IMR-90 (cell line): Measurements from ENCODE around the gene FARSB. TPM values are rescaled to one million over a fixed set of nuclear protein-coding genes. Genes with fewer than 3 reads are reported as not detected.
A peak's percentile ranks its signal among the peaks of the same experiment; 100 is the strongest.

Experiments used
- ATAC-seq: fragments of 200-7000 bp; cut with Tn5 transposase; 2 replicates; pipeline ENCODE4 v1.9.1; 2020; ENCODE audit warnings: low read depth, mild to moderate bottlenecking, moderate library complexity
- BruUV-seq: library from RNA; stranded (reverse); fragments of 400-500 nt; replicated peaks from 2 replicates; lab custom pipeline; 2021; lab: Mats Ljungman, UMichigan
- CTCF ChIA-PET: fragments of 300-600 bp; formaldehyde crosslinking; extraction: SDS; loops from one replicate; lab custom pipeline; 2021; ENCODE audit warnings: antibody characterized with exemption; lab: Yijun Ruan, JAX
- POLR2A ChIA-PET: fragments of 300-600 bp; sonication (Branson Sonifier 250); formaldehyde crosslinking; loops from one replicate; lab custom pipeline; 2022; ENCODE audit warnings: antibody characterized with exemption; ENCODE audit not compliant: unreplicated experiment; lab: Charles Lee
- DNase-seq: peaks from one replicate; pipeline ENCODE4 v3.0.0; 2013
- H2AFZ ChIP-seq: replicated peaks from 2 replicates; pipeline ENCODE3; 2013; ENCODE audit warnings: low read length, mild to moderate bottlenecking; ENCODE audit not compliant: poor library complexity
- H2AK5ac ChIP-seq: 2 replicates; pipeline ENCODE4 v1.6.1; 2013; ENCODE audit warnings: low read depth, low read length, inconsistent platforms
- H2AK9ac ChIP-seq: replicated peaks from 2 replicates; pipeline ENCODE3; 2013; ENCODE audit warnings: mild to moderate bottlenecking, low read depth, low read length, moderate library complexity; ENCODE audit not compliant: poor library complexity
- H2BK120ac ChIP-seq: 2 replicates; pipeline ENCODE4 v1.6.1; 2013; ENCODE audit warnings: low read depth, low read length, inconsistent platforms
- H2BK15ac ChIP-seq: 3 replicates; pipeline ENCODE4 v1.6.1; 2013; ENCODE audit warnings: low read depth, low read length, inconsistent platforms
- H2BK20ac ChIP-seq: 2 replicates; pipeline ENCODE4 v1.6.1; 2013; ENCODE audit warnings: low read depth, mild to moderate bottlenecking, inconsistent platforms, low read length, moderate library complexity
- H2BK5ac ChIP-seq: 2 replicates; pipeline ENCODE4 v1.6.1; 2013; ENCODE audit warnings: mild to moderate bottlenecking, low read depth, low read length, inconsistent platforms; ENCODE audit not compliant: poor library complexity, severe bottlenecking
- H3K14ac ChIP-seq: replicated peaks from 2 replicates; pipeline ENCODE4 v1.6.1; 2013; ENCODE audit warnings: low read depth, low read length, inconsistent platforms
- H3K18ac ChIP-seq: 2 replicates; pipeline ENCODE4 v1.6.1; 2013; ENCODE audit warnings: low read depth, low read length, control low read depth
- H3K23ac ChIP-seq: 2 replicates; pipeline ENCODE4 v1.6.1; 2013; ENCODE audit warnings: low read depth, low read length, inconsistent platforms
- H3K27ac ChIP-seq: 2 replicates; pipeline ENCODE4 v1.5.1; 2013; ENCODE audit warnings: mild to moderate bottlenecking, control low read depth, low read length; ENCODE audit not compliant: insufficient read depth
- H3K27me3 ChIP-seq: 2 replicates; pipeline ENCODE4 v1.6.1; 2013; ENCODE audit warnings: low read length; ENCODE audit not compliant: control insufficient read depth, insufficient read depth
- H3K36me3 ChIP-seq: 2 replicates; pipeline ENCODE4 v1.6.1; 2013; ENCODE audit warnings: low read length, mixed read lengths; ENCODE audit not compliant: control insufficient read depth, insufficient read depth
- H3K4ac ChIP-seq: 2 replicates; pipeline ENCODE4 v1.6.1; 2013; ENCODE audit warnings: low read depth, low read length, inconsistent platforms
- H3K4me1 ChIP-seq: 2 replicates; pipeline ENCODE4 v1.6.1; 2013; ENCODE audit warnings: low read length, mixed read lengths; ENCODE audit not compliant: control insufficient read depth, insufficient read depth
- H3K4me2 ChIP-seq: 2 replicates; pipeline ENCODE4 v1.6.1; 2013; ENCODE audit warnings: low read depth, mild to moderate bottlenecking, control low read depth, low read length, moderate library complexity
- H3K4me3 ChIP-seq: 2 replicates; pipeline ENCODE4 v1.5.1; 2013; ENCODE audit warnings: low read depth, mild to moderate bottlenecking, control low read depth, low read length, moderate library complexity; ENCODE audit not compliant: insufficient read depth
- H3K56ac ChIP-seq: 2 replicates; pipeline ENCODE4 v1.6.1; 2013; ENCODE audit warnings: low read length, inconsistent platforms; ENCODE audit not compliant: insufficient read depth; ENCODE audit errors: extremely low read depth
- H3K79me1 ChIP-seq, 2 experiments: 2 replicates each; pipeline ENCODE4 v1.6.1; 2013; ENCODE audit warnings: low read length in 2 of 2, inconsistent platforms in 1 of 2, low read depth in 1 of 2
- H3K9ac ChIP-seq: 2 replicates; pipeline ENCODE4 v1.6.1; 2013; ENCODE audit warnings: low read depth, low read length, control low read depth
- H3K9me1 ChIP-seq: 2 replicates; pipeline ENCODE4 v1.6.1; 2013; ENCODE audit warnings: low read length, inconsistent platforms; ENCODE audit not compliant: insufficient read depth
- H3K9me3 ChIP-seq: 2 replicates; pipeline ENCODE4 v1.6.1; 2013; ENCODE audit warnings: low read length; ENCODE audit not compliant: control insufficient read depth, insufficient read depth
- H4K20me1 ChIP-seq: 2 replicates; pipeline ENCODE4 v1.6.1; 2013; ENCODE audit warnings: low read length, inconsistent platforms; ENCODE audit not compliant: insufficient read depth
- H4K5ac ChIP-seq: 2 replicates; pipeline ENCODE4 v1.6.1; 2013; ENCODE audit warnings: mild to moderate bottlenecking, low read depth, low read length, control low read depth
- H4K8ac ChIP-seq, 2 experiments: 2 replicates each; pipeline ENCODE4 v1.6.1; 2013; ENCODE audit warnings: low read depth in 2 of 2, low read length in 2 of 2, control low read depth in 1 of 2, inconsistent platforms in 1 of 2
- H4K91ac ChIP-seq: 2 replicates; pipeline ENCODE4 v1.6.1; 2013; ENCODE audit warnings: low read depth, low read length, inconsistent platforms; ENCODE audit not compliant: insufficient read depth
- MAFK ChIP-seq: IDR thresholded peaks from 2 replicates; pipeline ENCODE4 v1.6.1; 2012; ENCODE audit warnings: low read depth, low read length, improper control_type of control experiment
- MXI1 ChIP-seq: IDR thresholded peaks from 2 replicates; pipeline ENCODE4 v1.6.1; 2012; ENCODE audit warnings: low read depth, mild to moderate bottlenecking, low read length, moderate library complexity, borderline replicate concordance
- POLR2A ChIP-seq: IDR thresholded peaks from 2 replicates; pipeline ENCODE4 v1.6.1; 2012; ENCODE audit warnings: mild to moderate bottlenecking, low read depth, low read length
- WGBS, 2 experiments: methylation state at CpG; one replicate each; pipeline versions ENCODE4 v1.1.5 to v1.1.7; 2013; ENCODE audit warnings: missing lambda C conversion rate in 2 of 2; ENCODE audit not compliant: insufficient read length in 1 of 2; ENCODE audit errors: extremely low coverage in 2 of 2; 5-methylcytosine and 5-hydroxymethylcytosine counted together
- dilution Hi-C: fragments of 300-500 bp; cut with HindIII; formaldehyde crosslinking; loops from one replicate; pipeline ENCODE4 v1.14.3; 2018; ENCODE audit warnings: low sequenced_read_pairs; ENCODE audit not compliant: unreplicated experiment
- in situ Hi-C: fragments of 300-500 bp; cut with MboI; formaldehyde crosslinking; loops from 3 replicates; pipeline ENCODE4 v1.14.3; 2019; ENCODE audit warnings: low sequenced_read_pairs, inconsistent platforms, mixed read lengths
- intact Hi-C: fragments of 100-400 bp; cut with micrococcal nuclease; formaldehyde crosslinking; loops from 2 replicates; pipeline ENCODE4 v1.10.0; 2022
- polyA plus RNA-seq, 3 experiments: library from polyadenylated mRNA; depleted of rRNA; stranded (reverse); fragments of >200 nt; gene quantifications; 2 replicates each; pipeline ENCODE4 v1.2.3, GENCODE V29; 2012; ENCODE audit warnings: low replicate concordance in 1 of 3
- total RNA-seq: library from RNA; depleted of rRNA; stranded (reverse); fragments of >200 nt; gene quantifications from 2 replicates; pipeline ENCODE4 v1.2.3, GENCODE V29; 2012

Gene FARSB
- total and polyA plus RNA-seq, 2 of the 4 experiments (the other 2 are of a cell fraction): 21.1 to 32.5 TPM

GRCh38 chr2:222569826-222570225, 86.1 kb downstream of the FARSB start:
- H3K18ac ChIP-seq: no peak overlapping the region
- no peak overlapping the region for H3K4me2 ChIP-seq
- ATAC-seq (no peak), DNase-seq (peak; percentile 35)
- H3K27ac ChIP-seq: no peak overlapping the region
- H2AK9ac ChIP-seq: no peak overlapping the region
- H3K79me1 ChIP-seq: peaks cover 5% of the 10 kb centered on the region in 2 experiments; a peak in 2 of 4 replicates
- H2BK20ac ChIP-seq: no peak overlapping the region
- no peak overlapping the region for H2AFZ ChIP-seq
- in situ Hi-C loops (no loop called here), dilution Hi-C loops (no loop called here), intact Hi-C loops (no loop called here)
- no peak overlapping the region for H4K91ac ChIP-seq
- no peak overlapping the region for H2BK120ac ChIP-seq
- no peak for TF ChIP-seq MAFK
- TF ChIP-seq POLR2A: no peak
- TF ChIP-seq MXI1: no peak
- BruUV-seq: no TSS peak
- H3K4me3 ChIP-seq: no peak overlapping the region
- H2BK15ac ChIP-seq: no peak overlapping the region
- no CpG with 5 or more reads among the region's 1 CpG for WGBS, 2 experiments
- H3K9me3 ChIP-seq: no peaks in the 10 kb centered on the region
- H3K4ac ChIP-seq: no peak overlapping the region
- H3K9ac ChIP-seq: no peak overlapping the region
- H3K23ac ChIP-seq: no peak overlapping the region
- peaks cover 2% of the 10 kb centered on the region for H3K4me1 ChIP-seq
- POLR2A ChIA-PET: no interaction called here
- no peak overlapping the region for H4K8ac ChIP-seq
- H4K5ac ChIP-seq: no peak overlapping the region
- H3K56ac ChIP-seq: no peak overlapping the region
- H2AK5ac ChIP-seq: no peak overlapping the region
- H3K9me1 ChIP-seq: peaks cover 3% of the 10 kb centered on the region; the same call in 1 of the 2 replicates
- CTCF ChIA-PET: interaction anchor here (1.5 kb wide), 1 partner anchor 13 kb away, joined by 3 read pairs; no protein-coding TSS in a partner anchor
- no peak overlapping the region for H3K14ac ChIP-seq
- no peaks in the 10 kb centered on the region for H3K27me3 ChIP-seq
- H2BK5ac ChIP-seq: no peak overlapping the region
- peaks cover 3% of the 10 kb centered on the region; the same call in 1 of the 2 replicates for H4K20me1 ChIP-seq
- H3K36me3 ChIP-seq: peaks cover 6% of the 10 kb centered on the region
